ENCODE results near the gene FLNC. TPM values are rescaled to one million over a fixed set of nuclear protein-coding genes. Genes with fewer than 3 reads are reported as not detected.
A peak's percentile ranks its signal among the peaks of the same experiment; 100 is the strongest.

The FLNC gene
- total and polyA plus RNA-seq, 2 of the 13 experiments (the other 11 are each of a cell fraction or from before 2014, with no cell fraction given), result 0.02 TPM; not detected in 1

- TF ChIP-seq, protein P1, sequence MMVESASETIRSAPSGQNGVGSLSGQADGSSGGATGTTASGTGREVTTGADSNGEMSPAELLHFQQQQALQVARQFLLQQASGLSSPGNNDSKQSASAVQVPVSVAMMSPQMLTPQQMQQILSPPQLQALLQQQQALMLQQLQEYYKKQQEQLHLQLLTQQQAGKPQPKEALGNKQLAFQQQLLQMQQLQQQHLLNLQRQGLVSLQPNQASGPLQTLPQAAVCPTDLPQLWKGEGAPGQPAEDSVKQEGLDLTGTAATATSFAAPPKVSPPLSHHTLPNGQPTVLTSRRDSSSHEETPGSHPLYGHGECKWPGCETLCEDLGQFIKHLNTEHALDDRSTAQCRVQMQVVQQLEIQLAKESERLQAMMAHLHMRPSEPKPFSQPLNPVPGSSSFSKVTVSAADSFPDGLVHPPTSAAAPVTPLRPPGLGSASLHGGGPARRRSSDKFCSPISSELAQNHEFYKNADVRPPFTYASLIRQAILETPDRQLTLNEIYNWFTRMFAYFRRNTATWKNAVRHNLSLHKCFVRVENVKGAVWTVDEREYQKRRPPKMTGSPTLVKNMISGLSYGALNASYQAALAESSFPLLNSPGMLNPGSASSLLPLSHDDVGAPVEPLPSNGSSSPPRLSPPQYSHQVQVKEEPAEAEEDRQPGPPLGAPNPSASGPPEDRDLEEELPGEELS (CRISPR knock-in tag; IDR thresholded peaks at IDR 0.05), result no peak
- no peak for TF ChIP-seq BATF2 (CRISPR knock-in tag; IDR thresholded peaks at IDR 0.05)
- no peak for TF ChIP-seq ZBTB25 (CRISPR knock-in tag; IDR thresholded peaks at IDR 0.05)
- TF ChIP-seq HNRNPL (IDR thresholded peaks at IDR 0.05; ENCODE audit: low read depth, low read length), result 0 out of 2 replicates have a peak, but pooled peaks have one; percentile 39
- 0 out of 2 replicates have a peak, but pooled peaks have one; percentile 10 for TF ChIP-seq ZFY (CRISPR knock-in tag; IDR thresholded peaks at IDR 0.05)
- TF ChIP-seq POGK (CRISPR knock-in tag; conservative IDR thresholded peaks at IDR 0.05), result 0 out of 2 replicates have a peak, but pooled peaks have one; percentile 30
- TF ChIP-seq SRY (CRISPR knock-in tag; IDR thresholded peaks at IDR 0.05), result no peak
- 0 out of 2 replicates have a peak, but pooled peaks have one; percentile 33 for TF ChIP-seq HBP1 (CRISPR knock-in tag; IDR thresholded peaks at IDR 0.05; ENCODE audit: low read depth)
- TF ChIP-seq, protein P2, sequence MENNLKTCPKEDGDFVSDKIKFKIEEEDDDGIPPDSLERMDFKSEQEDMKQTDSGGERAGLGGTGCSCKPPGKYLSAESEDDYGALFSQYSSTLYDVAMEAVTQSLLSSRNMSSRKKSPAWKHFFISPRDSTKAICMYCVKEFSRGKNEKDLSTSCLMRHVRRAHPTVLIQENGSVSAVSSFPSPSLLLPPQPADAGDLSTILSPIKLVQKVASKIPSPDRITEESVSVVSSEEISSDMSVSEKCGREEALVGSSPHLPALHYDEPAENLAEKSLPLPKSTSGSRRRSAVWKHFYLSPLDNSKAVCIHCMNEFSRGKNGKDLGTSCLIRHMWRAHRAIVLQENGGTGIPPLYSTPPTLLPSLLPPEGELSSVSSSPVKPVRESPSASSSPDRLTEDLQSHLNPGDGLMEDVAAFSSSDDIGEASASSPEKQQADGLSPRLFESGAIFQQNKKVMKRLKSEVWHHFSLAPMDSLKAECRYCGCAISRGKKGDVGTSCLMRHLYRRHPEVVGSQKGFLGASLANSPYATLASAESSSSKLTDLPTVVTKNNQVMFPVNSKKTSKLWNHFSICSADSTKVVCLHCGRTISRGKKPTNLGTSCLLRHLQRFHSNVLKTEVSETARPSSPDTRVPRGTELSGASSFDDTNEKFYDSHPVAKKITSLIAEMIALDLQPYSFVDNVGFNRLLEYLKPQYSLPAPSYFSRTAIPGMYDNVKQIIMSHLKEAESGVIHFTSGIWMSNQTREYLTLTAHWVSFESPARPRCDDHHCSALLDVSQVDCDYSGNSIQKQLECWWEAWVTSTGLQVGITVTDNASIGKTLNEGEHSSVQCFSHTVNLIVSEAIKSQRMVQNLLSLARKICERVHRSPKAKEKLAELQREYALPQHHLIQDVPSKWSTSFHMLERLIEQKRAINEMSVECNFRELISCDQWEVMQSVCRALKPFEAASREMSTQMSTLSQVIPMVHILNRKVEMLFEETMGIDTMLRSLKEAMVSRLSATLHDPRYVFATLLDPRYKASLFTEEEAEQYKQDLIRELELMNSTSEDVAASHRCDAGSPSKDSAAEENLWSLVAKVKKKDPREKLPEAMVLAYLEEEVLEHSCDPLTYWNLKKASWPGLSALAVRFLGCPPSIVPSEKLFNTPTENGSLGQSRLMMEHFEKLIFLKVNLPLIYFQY (CRISPR knock-in tag; IDR thresholded peaks at IDR 0.05; ENCODE audit: borderline replicate concordance), result 0 out of 2 replicates have a peak, but pooled peaks have one; percentile 35
- TF ChIP-seq SALL1 (CRISPR knock-in tag; IDR thresholded peaks at IDR 0.05), result 0 out of 2 replicates have a peak, but pooled peaks have one; percentile 1
- peak in 1 of 2 experiments; percentile 89; a peak in 2 of 4 replicates for TF ChIP-seq ATF4 (CRISPR knock-in tag; IDR thresholded peaks at IDR 0.05)
- 0 out of 2 replicates have a peak, but pooled peaks have one; percentile 12 for TF ChIP-seq MTF2 (CRISPR knock-in tag; IDR thresholded peaks at IDR 0.05; ENCODE audit: borderline replicate concordance)
- TF ChIP-seq RARA (CRISPR knock-in tag; IDR thresholded peaks at IDR 0.05), result 0 out of 2 replicates have a peak, but pooled peaks have one; percentile 20
Measured at GRCh38 chr7:128827248-128827958, 2.8 kb upstream of the FLNC start (continued).
